MCF 10A (cell line): Measurements from ENCODE around the gene PCED1B. TPM values are rescaled to one million over a fixed set of nuclear protein-coding genes. Genes with fewer than 3 reads are reported as not detected.
"Not testable (repeated sequence)": the region's sequence is repeated elsewhere in the genome, so short reads cannot be mapped to it uniquely, and the experiment has no call there.

Source experiments
- BruUV-seq: library from RNA; stranded (reverse); fragments of 400-500 nt; replicated peaks from 2 replicates; lab custom pipeline; 2021; lab: Mats Ljungman, UMichigan
- CTCF ChIA-PET: fragments of 300-600 bp; sonication (Branson Sonifier 250); formaldehyde crosslinking; extraction: SDS; loops from one replicate; lab custom pipeline; 2021; ENCODE audit warnings: antibody characterized with exemption, inconsistent platforms; lab: Yijun Ruan, JAX
- POLR2A ChIA-PET: fragments of 300-600, 350-650 bp; sonication (Branson Sonifier 250); formaldehyde crosslinking; extraction: SDS; loops from one replicate; lab custom pipeline; 2020; ENCODE audit warnings: antibody characterized with exemption, inconsistent platforms; lab: Yijun Ruan, JAX
- DNase-seq: peaks from one replicate; pipeline ENCODE4 v3.0.0-alpha.2; 2018; ENCODE audit not compliant: unreplicated experiment
- H3K27ac Mint-ChIP-seq: one replicate; pipeline ENCODE4 v1.8.0; 2022; ENCODE audit warnings: mild to moderate bottlenecking, low read depth, mixed read lengths; ENCODE audit not compliant: unreplicated experiment
- H3K27me3 Mint-ChIP-seq: one replicate; pipeline ENCODE4 v1.8.0; 2022; ENCODE audit warnings: mixed read lengths; ENCODE audit not compliant: insufficient read depth, unreplicated experiment
- H3K36me3 Mint-ChIP-seq: one replicate; pipeline ENCODE4 v1.8.0; 2022; ENCODE audit warnings: mild to moderate bottlenecking, moderate library complexity, mixed read lengths; ENCODE audit not compliant: insufficient read depth, unreplicated experiment
- H3K4me1 Mint-ChIP-seq: one replicate; pipeline ENCODE4 v1.8.0; 2022; ENCODE audit warnings: mixed read lengths; ENCODE audit not compliant: insufficient read depth, unreplicated experiment
- H3K4me3 Mint-ChIP-seq: one replicate; pipeline ENCODE4 v1.8.0; 2022; ENCODE audit warnings: mild to moderate bottlenecking, moderate library complexity, mixed read lengths; ENCODE audit not compliant: unreplicated experiment
- H3K9me3 Mint-ChIP-seq: one replicate; pipeline ENCODE4 v1.8.0; 2022; ENCODE audit warnings: mixed read lengths; ENCODE audit not compliant: unreplicated experiment
- CTCF ChIP-seq: fragments of 200-600 bp; IDR thresholded peaks from one replicate; pipeline ENCODE4 v1.8.0; 2022; ENCODE audit warnings: antibody characterized with exemption, mild to moderate bottlenecking; ENCODE audit not compliant: unreplicated experiment
- intact Hi-C: fragments of 100-400 bp; cut with micrococcal nuclease; formaldehyde crosslinking; loops from 2 replicates; pipeline ENCODE4 v1.14.1; 2022
- total RNA-seq: library from RNA; stranded (reverse); gene quantifications from 2 replicates; pipeline ENCODE4 v1.2.3, GENCODE V29; 2022

PCED1B gene
- total RNA-seq, 1 experiment from 2014 or later, result 9.6 TPM

- no peak for TF ChIP-seq CTCF
- no peaks in the 10 kb centered on the region for H3K36me3 Mint-ChIP-seq
- H3K27me3 Mint-ChIP-seq, result no peaks in the 10 kb centered on the region
- intact Hi-C loops, result no loop called here
- no peak overlapping the region for H3K27ac Mint-ChIP-seq
- POLR2A ChIA-PET, result interaction anchor here (1.1 to 1.9 kb wide), 2 partner anchors 10 to 15 kb away, joined by 3 to 6 read pairs; no protein-coding TSS in a partner anchor
- DNase-seq, result no peak
- no TSS peak for BruUV-seq
- CTCF ChIA-PET, result interaction anchor here (2.7 kb wide), 1 partner anchor 16 kb away, joined by 19 read pairs; no protein-coding TSS in a partner anchor
- no peak overlapping the region for H3K4me3 Mint-ChIP-seq
- H3K4me1 Mint-ChIP-seq, result no peaks in the 10 kb centered on the region
- H3K9me3 Mint-ChIP-seq, result peaks cover 21% of the 10 kb centered on the region
Measured at GRCh38 chr12:47054659-47055058, 24.8 kb upstream of the PCED1B start.

GRCh38 chr12:47055856-47056255 lies 23.6 kb upstream of the PCED1B start:
- POLR2A ChIA-PET, result interaction anchor here (1.9 kb wide), 1 partner anchor 9 kb away, joined by 6 read pairs; no protein-coding TSS in a partner anchor
- H3K27me3 Mint-ChIP-seq, BruUV-seq, DNase-seq, H3K36me3 Mint-ChIP-seq, H3K4me1 Mint-ChIP-seq, CTCF ChIA-PET, H3K4me3 Mint-ChIP-seq, H3K27ac Mint-ChIP-seq, intact Hi-C loops: not testable (repeated sequence)
- peaks cover 18% of the 10 kb centered on the region for H3K9me3 Mint-ChIP-seq

GRCh38 chr12:47056944-47057343 lies 22.5 kb upstream of the PCED1B start:
- BruUV-seq, result not testable (repeated sequence)
- CTCF ChIA-PET, result interaction anchor here (1.3 kb wide), 1 partner anchor 14 kb away, joined by 4 read pairs; no protein-coding TSS in a partner anchor

GRCh38 chr12:47058640-47059039 lies 20.8 kb upstream of the PCED1B start:
- H3K4me1 Mint-ChIP-seq, H3K36me3 Mint-ChIP-seq, DNase-seq, H3K27me3 Mint-ChIP-seq, H3K27ac Mint-ChIP-seq, BruUV-seq, H3K9me3 Mint-ChIP-seq, intact Hi-C loops, H3K4me3 Mint-ChIP-seq, POLR2A ChIA-PET: not testable (repeated sequence)
- CTCF ChIA-PET, result interaction anchor here (0.6 to 2.5 kb wide), 3 partner anchors 12 to 1053 kb away, joined by 3 to 10 read pairs (median 4); no protein-coding TSS in a partner anchor

More at GRCh38 chr12:47056944-47057343, 22.5 kb upstream of the PCED1B start:
- H3K4me3 Mint-ChIP-seq, H3K4me1 Mint-ChIP-seq, DNase-seq, H3K27me3 Mint-ChIP-seq, H3K27ac Mint-ChIP-seq, intact Hi-C loops, H3K9me3 Mint-ChIP-seq, H3K36me3 Mint-ChIP-seq: not testable (repeated sequence)
- POLR2A ChIA-PET, result interaction anchor here (0.7 kb wide), 1 partner anchor 18 kb away, joined by 3 read pairs; no protein-coding TSS in a partner anchor

GRCh38 chr12:47065546-47065945 lies 13.9 kb upstream of the PCED1B start:
- Mint-ChIP-seq H3K27me3 (no peaks in the 10 kb centered on the region), H3K4me1 (peaks cover 6% of the 10 kb centered on the region), H3K4me3 (no peak overlapping the region), H3K9me3 (no peaks in the 10 kb centered on the region), H3K36me3 (no peaks in the 10 kb centered on the region), H3K27ac (no peak overlapping the region)
- intact Hi-C loops, result no loop called here
- ChIA-PET CTCF (interaction anchor here (0.7 kb wide), 2 partner anchors 13 to 236 kb away, joined by 3 read pairs; no protein-coding TSS in a partner anchor), POLR2A (no interaction called here)
- BruUV-seq, result no TSS peak
- DNase-seq, result no peak
- no peak for TF ChIP-seq CTCF
